Loucy (cell line): Measurements from ENCODE around the gene DCP2.

Source experiments
- CTCF ChIP-seq: fragments of 200-600 bp; sonication (generic); conservative IDR thresholded peaks from 2 replicates; pipeline ENCODE4 v1.5.1; 2014; ENCODE audit warnings: mild to moderate bottlenecking, antibody characterized with exemption, low read length
- EZH2phosphoT487 ChIP-seq: fragments of 200-600 bp; IDR thresholded peaks from 2 replicates; pipeline ENCODE4 v1.6.1; 2018; ENCODE audit warnings: antibody characterized with exemption, mild to moderate bottlenecking, moderate library complexity, borderline replicate concordance

GRCh38 chr5:112929336-112930081, 47.1 kb upstream of the DCP2 start:
- TF ChIP-seq CTCF, result no peak
- TF ChIP-seq EZH2phosphoT487, result no peak
